Hematopoietic multipotent progenitor cell treated with erythropoietin and hydrocortisone succinate and interleukin-3 and kit ligand, for 4 days (in vitro differentiated cells): ENCODE data around the gene UNC45B.
"Not testable (repeated sequence)": the region's sequence is repeated elsewhere in the genome, so short reads cannot be mapped to it uniquely, and the experiment has no call there.

ENCODE experiments used
- DNase-seq: peaks from one replicate; pipeline ENCODE4 v3.0.0-alpha.2; 2015

The UNC45B gene

GRCh38 chr17:35147375-35147905 is at the start of gene UNC45B:
TSS of gene UNC45B (plus strand) at chr17:35147817. CDS start at chr17:35148264, 447 bp downstream.
- no peak for DNase-seq

- no peak for DNase-seq
These were observed 47.7 kb upstream of the UNC45B start for GRCh38 chr17:35099908-35100307.

- DNase-seq = no peak
These were observed 46.6 kb upstream of the UNC45B start for GRCh38 chr17:35101036-35101435.

GRCh38 chr17:35101725-35102124 is 45.9 kb upstream of the UNC45B start:
- no peak for DNase-seq

GRCh38 chr17:35103271-35103670 is 44.3 kb upstream of the UNC45B start:
- no peak for DNase-seq

GRCh38 chr17:35104844-35105450 is 42.7 kb upstream of the UNC45B start:
- DNase-seq = no peak

GRCh38 chr17:35110791-35111190 is 36.8 kb upstream of the UNC45B start:
- DNase-seq = not testable (repeated sequence)

- no peak for DNase-seq
These were observed 30.8 kb upstream of the UNC45B start for GRCh38 chr17:35116845-35117244.

GRCh38 chr17:35117984-35118383 is 29.6 kb upstream of the UNC45B start:
- peak; percentile 72 for DNase-seq

GRCh38 chr17:35119370-35120165 is 28.0 kb upstream of the UNC45B start, which contains the start of gene RAD51D:
TSS of gene RAD51D (minus strand) at chr17:35119860. CDS start at chr17:35119613, 247 bp downstream.
- peak; percentile 90 for DNase-seq

- DNase-seq = no peak
These were observed 26.3 kb upstream of the UNC45B start, which contains the start of gene FNDC8 for GRCh38 chr17:35121315-35121714. TSS of gene FNDC8 (plus strand) at chr17:35121615. CDS start at chr17:35121694, 79 bp downstream.

- DNase-seq = no peak
These were observed 19.7 kb upstream of the UNC45B start for GRCh38 chr17:35127751-35128514.

- no peak for DNase-seq
These were observed 18.3 kb upstream of the UNC45B start for GRCh38 chr17:35129154-35129972.

- peak; percentile 32 for DNase-seq
These were observed 17.7 kb upstream of the UNC45B start for GRCh38 chr17:35129973-35130351.

GRCh38 chr17:35130392-35130791 is 17.2 kb upstream of the UNC45B start:
- DNase-seq = no peak

- DNase-seq = no peak
These were observed 15.5 kb upstream of the UNC45B start for GRCh38 chr17:35132099-35132498.

- no peak for DNase-seq
These were observed 14.6 kb upstream of the UNC45B start for GRCh38 chr17:35132816-35133550.

GRCh38 chr17:35135322-35135721 is 12.3 kb upstream of the UNC45B start:
- DNase-seq = no peak

- no peak for DNase-seq
These were observed 9.4 kb upstream of the UNC45B start for GRCh38 chr17:35138218-35138617.

- DNase-seq = peak; percentile 91
These were observed 5.7 kb upstream of the UNC45B start, which contains the start of gene NLE1 for GRCh38 chr17:35141681-35142466. TSS of gene NLE1 (minus strand) at chr17:35142303. CDS start at chr17:35142275, 28 bp downstream.

GRCh38 chr17:35142467-35142796 is 5.2 kb upstream of the UNC45B start:
- DNase-seq = no peak
